Measurements from ENCODE around the gene TBC1D17. TPM values are rescaled to one million over a fixed set of nuclear protein-coding genes. Genes with fewer than 3 reads are reported as not detected.

Gene TBC1D17
- total and polyA plus RNA-seq, 2 of the 13 experiments (the other 11 are each of a cell fraction or from before 2014, with no cell fraction given) = 9.7 to 16.9 TPM

- TF ChIP-seq ZBED4 (CRISPR knock-in tag; IDR thresholded peaks at IDR 0.05; ENCODE audit: borderline replicate concordance) (0 out of 2 replicates have a peak, but pooled peaks have one; percentile 48), HNRNPLL (IDR thresholded peaks at IDR 0.05; ENCODE audit: low read depth, low read length, poor library complexity, severe bottlenecking) (no peak), SMAD9 (CRISPR knock-in tag; IDR thresholded peaks at IDR 0.05) (0 out of 2 replicates have a peak, but pooled peaks have one; percentile 65), ZNF556 (CRISPR knock-in tag; IDR thresholded peaks at IDR 0.05; ENCODE audit: borderline replicate concordance) (no peak), ZBTB38 (CRISPR knock-in tag; IDR thresholded peaks at IDR 0.05) (peak; percentile 78; the same call in 1 of the 2 replicates), ZNF276 (CRISPR knock-in tag; IDR thresholded peaks at IDR 0.05; ENCODE audit: low read depth) (no peak; the same call in 1 of the 2 replicates), HMGA1 (CRISPR knock-in tag; conservative IDR thresholded peaks at IDR 0.05) (no peak), ZBTB43 (CRISPR knock-in tag; conservative IDR thresholded peaks at IDR 0.05) (0 out of 2 replicates have a peak, but pooled peaks have one; percentile 34), RFXAP (CRISPR knock-in tag; IDR thresholded peaks at IDR 0.05; ENCODE audit: borderline replicate concordance) (0 out of 2 replicates have a peak, but pooled peaks have one; percentile 77), MZF1 (CRISPR knock-in tag; IDR thresholded peaks at IDR 0.05; ENCODE audit: borderline replicate concordance) (no peak), SOX13 (IDR thresholded peaks at IDR 0.05) (no peak; the same call in 1 of the 2 replicates), SOX13 (CRISPR knock-in tag; conservative IDR thresholded peaks at IDR 0.05 in 1 of 2, IDR thresholded peaks at IDR 0.05 in 1 of 2) (no peak; a peak in 1 of 4 replicates), TBX2 (CRISPR knock-in tag; IDR thresholded peaks at IDR 0.05; ENCODE audit: borderline replicate concordance) (peak; percentile 74), ZKSCAN5 (CRISPR knock-in tag; IDR thresholded peaks at IDR 0.05) (0 out of 2 replicates have a peak, but pooled peaks have one; percentile 7), MEIS2 (CRISPR knock-in tag; IDR thresholded peaks at IDR 0.05) (peak; percentile 20; the same call in 1 of the 2 replicates), RBM39 (IDR thresholded peaks at IDR 0.05; ENCODE audit: low read depth, low read length, poor library complexity, severe bottlenecking) (peak; percentile 67), ZNF567 (CRISPR knock-in tag; IDR thresholded peaks at IDR 0.05; ENCODE audit: borderline replicate concordance) (no peak), RORA (CRISPR knock-in tag; IDR thresholded peaks at IDR 0.05) (no peak), ZNF747 (CRISPR knock-in tag; IDR thresholded peaks at IDR 0.05; ENCODE audit: borderline replicate concordance) (peak; percentile 71; the same call in 1 of the 2 replicates), ZNF550 (CRISPR knock-in tag; IDR thresholded peaks at IDR 0.05; ENCODE audit: borderline replicate concordance) (no peak), ZNF431 (CRISPR knock-in tag; IDR thresholded peaks at IDR 0.05; ENCODE audit: borderline replicate concordance, low read depth) (peak; percentile 82)
Measured at GRCh38 chr19:49929611-49930482, 52.3 kb downstream of the TBC1D17 start (continued).
